Middle frontal gyrus (tissue), 1 donor: ENCODE results near the gene HOXB5.

ENCODE experiments used
- DNase-seq: peaks from one replicate; pipeline ENCODE4 v3.0.0-alpha.2; 2015; ENCODE audit warnings: low spot score; ENCODE audit errors: extremely low spot score

HOXB5 gene

GRCh38 chr17:48604770-48605329 is 11.3 kb upstream of the HOXB5 start, which contains the start of gene HOXB6:
TSS of gene HOXB6 (minus strand) at chr17:48604986. CDS start at chr17:48598150, 6,836 bp downstream.
- DNase-seq, result no peak

- DNase-seq, result no peak
These were observed 10.6 kb upstream of the HOXB5 start for GRCh38 chr17:48603959-48604769.

DNA sequence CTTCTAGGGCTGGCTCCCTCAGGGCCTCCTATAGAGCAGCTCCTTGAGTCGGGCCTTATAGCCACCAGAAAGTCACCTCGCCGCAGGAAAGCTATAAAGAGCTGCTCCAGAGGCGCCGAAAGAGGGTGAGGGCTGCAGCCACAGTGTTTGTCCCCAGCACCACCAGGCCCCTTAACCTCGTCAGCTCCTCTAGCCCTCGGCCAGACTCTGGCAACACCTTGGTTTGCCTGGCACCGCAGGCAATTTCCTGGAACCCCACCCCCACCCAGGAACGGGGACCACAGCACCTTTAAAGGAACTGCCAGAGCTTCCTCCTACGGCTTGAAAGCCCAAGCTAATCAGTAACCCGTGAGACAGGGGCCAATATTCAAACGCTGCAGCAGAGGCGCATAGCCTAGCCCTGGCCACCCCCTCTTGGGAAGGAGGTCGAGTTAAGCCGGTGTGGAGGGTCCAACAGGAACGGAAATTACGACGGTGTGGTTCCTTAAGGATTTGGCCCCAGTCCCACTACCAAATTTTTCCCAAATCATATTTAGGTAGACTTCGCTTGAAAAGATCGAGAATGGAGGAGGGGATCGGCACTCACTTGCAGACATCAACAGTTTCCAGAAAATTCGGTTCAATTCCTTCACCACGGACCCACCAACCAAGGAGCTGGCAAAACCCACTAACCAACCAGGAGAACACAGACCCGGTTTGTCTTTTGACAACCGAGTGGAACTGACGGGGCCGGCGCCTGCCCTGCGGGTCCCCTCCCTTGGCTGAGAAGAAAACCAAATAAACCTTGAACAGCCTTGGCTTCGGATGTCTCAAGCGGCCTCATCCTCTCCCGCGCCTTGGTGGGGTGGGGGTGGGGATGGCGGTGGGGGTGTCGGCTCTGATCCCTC is 8.2 kb upstream of the HOXB5 start:
- no peak for DNase-seq

- no peak for DNase-seq
These were observed 7.6 kb upstream of the HOXB5 start for GRCh38 chr17:48601207-48601538.

GRCh38 chr17:48600244-48601098 is 6.9 kb upstream of the HOXB5 start:
- no peak for DNase-seq

DNA sequence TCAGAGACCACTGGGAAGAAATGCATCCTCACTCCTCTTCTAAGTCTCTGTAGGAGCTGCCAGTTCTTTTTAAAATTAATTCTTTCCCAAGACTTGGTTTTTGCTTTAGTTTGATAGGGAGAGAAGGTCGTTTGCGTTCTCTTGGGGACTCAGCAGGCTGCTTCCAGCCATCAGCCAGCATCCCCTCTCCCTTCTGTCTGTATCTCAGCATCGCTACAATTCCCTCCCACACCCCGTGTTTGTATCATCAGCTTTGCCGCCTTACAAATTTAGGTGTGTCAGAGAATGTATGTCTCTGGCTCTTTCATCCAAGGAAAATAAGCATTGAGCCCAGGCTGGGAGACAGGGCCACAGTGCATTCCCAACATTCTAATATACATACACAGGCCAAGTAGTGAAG is 5.8 kb upstream of the HOXB5 start:
- DNase-seq, result no peak

GRCh38 chr17:48598736-48599135 is 5.2 kb upstream of the HOXB5 start:
- DNase-seq, result no peak

DNA sequence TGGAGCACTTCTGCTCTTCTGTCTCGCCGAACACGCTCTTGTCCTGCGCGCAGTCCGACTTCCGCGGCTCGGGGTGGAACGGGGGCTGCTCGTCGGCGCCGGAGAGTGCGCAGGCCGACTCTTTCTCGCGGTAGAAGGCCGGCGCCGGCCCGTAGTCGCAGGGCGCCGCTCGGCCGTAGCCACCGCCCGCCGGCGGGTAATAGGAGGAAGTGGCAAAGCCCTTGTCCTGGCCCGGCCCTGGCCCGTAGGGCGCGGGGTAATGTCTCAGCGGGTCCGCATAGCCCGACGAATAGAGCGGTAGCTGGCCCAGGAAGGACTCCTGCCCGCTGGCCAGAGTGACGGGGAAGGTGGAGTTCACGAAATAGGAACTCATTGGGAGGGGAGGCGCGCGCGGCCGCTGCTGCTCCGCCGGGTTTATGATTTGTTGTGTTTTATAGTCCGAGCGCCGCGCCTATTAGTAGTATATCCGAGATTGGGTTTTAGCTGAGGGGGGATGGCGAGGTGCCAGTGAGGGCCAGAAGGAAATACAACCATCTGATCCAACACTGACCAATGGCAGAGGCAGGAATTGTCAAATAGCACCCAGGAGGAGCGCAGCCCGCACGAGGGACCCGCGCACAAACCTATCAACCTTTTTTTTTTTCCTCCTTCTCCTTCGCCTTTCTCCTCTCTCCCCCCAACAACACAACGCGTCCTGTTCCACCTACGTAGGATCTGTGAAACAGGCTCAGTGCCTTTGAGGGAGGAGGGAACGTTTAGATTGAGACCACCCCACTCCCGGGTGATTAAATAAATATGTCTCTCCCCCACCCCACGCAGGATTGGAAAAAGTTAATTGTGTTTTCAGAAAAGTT is 4.4 kb upstream of the HOXB5 start:
- DNase-seq, result no peak

- no peak for DNase-seq
These were observed 3.9 kb upstream of the HOXB5 start for GRCh38 chr17:48597528-48597777.

DNA sequence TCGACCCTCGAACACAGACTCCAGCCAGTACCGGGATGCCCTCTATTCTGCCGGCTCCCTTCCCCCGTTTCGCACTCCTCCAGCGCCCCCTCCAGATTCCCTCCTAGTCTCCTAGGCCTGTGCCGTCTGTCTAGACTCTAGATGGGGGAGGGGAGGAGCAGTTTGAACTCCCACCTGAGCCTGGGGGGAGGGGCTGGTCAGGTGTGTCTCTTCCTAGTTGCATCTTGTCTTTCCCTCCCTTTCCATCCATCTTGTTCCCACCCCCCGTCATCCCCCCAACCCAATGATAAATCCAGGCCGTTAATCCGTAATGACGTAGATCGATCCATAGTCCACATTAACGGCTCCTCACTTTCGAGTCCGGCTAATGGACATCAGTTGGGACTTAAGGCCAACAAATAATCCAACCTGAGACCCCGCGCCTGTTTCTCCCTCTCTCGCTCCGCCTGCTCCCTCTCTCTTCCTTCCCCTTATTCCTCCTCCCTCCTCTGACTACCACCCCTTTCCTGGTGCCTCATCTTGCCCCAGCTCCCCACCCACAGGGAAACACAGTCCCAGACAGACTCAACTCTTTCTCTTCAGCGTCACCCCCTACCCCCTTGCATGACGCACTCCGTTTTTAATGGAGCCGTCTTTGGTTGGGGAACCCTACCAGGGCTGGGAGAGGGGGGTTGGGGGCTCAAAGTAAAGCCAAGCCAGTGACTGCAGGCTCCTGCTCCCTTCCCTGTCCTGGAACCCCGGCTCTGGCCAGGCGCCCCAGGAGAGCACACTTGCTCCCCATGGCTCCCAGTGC is 3.4 kb upstream of the HOXB5 start:
- DNase-seq, result no peak

DNA sequence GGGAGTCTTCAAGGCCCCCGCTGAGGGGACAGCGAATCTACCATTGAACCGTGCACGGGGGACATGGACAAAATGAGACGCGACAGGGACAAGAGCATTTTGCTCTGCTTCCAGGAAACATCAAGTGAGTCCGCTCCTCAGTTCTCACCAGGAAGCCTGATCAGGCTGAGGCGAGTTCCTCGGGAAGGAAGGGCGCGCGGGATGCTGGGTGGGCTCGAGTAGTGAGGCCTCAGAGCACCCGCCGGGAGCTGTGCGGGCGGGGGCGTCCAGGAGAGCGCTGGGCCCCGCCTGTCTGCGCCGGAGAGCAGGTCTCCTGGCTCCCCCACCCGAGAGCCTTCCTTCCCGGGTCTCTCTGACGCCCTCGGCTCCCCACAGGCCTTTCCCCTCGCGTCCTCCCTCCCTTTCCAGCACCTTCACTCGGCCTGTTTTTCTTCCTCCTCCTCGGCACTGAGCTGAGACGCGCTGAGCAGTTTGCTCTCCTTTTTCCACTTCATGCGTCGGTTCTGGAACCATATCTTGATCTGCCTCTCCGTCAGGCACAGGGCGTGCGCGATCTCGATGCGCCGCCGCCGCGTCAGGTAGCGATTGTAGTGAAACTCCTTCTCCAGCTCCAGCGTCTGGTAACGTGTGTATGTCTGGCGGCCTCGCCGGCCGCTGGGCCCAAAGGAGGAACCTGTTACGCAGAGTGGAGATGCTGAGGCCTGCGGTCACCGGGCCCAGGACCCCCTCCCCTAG is 2.6 kb upstream of the HOXB5 start:
- no peak for DNase-seq

DNA sequence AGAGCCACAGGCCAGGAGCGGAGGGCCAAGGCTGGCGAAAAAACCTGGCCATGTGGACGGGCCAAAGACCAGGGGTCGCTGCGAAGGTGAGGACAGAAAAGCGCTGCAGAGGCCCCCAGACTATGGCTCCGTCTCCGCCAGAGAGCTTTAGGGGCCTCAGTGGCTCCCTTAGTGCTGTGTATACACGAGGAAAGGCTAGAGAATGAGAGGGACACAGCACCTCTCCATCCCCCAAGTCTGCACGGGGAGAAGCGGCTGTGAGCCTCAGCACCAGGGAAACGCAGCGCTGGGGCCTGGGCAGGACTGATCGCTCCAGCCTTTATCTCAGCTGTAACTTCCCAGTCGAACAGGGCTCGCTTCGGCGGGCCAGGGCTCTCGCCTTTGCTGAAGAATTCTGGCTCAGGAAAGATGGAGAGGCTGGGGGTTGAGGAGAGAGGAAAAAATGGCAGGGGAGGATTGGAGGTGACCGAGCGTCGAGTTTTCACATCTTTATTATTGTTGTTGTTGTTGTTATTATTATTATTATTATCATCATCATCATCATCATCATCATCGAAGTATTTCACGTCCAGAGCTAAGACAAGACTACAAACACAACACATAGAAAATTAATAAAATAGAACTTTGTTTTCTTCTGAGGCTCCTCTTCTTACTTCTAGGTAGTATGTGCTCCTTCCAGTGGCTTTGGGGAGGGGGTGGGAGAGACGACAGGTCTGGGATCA is 1.9 kb upstream of the HOXB5 start:
- no peak for DNase-seq

DNA sequence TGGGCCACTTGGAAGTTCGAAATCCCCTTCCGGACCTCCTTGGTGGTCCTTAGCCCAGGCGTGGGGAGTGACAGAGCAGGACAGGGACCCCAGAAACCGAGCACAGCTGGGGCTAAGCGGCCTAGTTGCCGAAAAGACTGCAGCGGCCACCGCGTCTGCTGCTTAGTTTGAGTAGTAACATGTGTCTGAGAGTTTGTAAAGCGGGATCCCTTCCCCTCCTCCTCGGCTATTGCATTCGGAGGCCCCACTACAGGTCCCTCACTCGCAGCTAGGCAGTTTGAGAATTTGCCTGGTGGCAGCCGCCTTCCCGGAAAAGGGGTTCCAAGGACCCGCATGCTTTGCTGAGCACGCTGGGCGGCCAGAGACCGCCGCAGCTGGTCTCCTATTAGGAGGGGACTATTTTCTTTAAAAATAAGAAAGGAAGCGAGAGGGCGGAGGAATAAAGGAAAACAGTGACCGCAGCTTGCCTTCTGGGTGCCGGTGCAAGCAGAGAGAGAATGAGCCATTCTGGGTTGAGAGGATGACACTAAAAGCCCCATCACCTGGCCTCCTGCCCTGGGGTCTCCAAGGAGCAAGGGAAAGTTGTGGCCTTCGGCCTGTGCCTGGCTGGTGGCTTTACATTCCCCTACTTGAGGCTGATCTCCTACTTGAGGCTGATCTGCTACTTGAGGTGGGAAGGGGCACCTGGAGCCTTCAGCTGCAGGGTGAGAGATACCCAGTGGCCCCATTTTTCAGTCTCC is 1.1 kb upstream of the HOXB5 start:
- DNase-seq, result no peak

GRCh38 chr17:48593840-48594537 is 410 bp upstream of the HOXB5 start:
- no peak for DNase-seq

GRCh38 chr17:48592577-48592976 is 1.0 kb downstream of the HOXB5 start:
- no peak for DNase-seq

DNA sequence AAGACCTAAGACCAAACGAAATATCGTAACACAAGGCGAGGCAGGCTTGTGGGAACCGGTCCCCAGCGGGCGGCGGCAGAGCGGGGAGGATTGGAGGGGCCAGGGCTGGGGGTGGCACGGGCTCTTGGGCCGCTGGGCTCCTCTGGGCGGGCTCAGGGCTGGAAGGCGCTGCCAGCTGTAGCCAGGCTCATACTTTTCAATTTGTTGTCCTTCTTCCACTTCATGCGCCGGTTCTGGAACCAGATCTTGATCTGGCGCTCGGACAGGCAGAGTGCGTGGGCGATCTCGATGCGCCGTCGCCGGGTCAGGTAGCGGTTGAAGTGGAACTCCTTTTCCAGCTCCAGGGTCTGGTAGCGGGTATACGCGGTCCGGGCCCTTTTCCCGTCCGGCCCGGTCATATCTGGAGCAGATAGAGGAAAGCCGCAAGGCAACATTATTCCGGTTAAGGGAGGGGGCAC is 1.5 kb downstream of the HOXB5 start:
- no peak for DNase-seq
